GM18526 (cell line): ENCODE results near the gene UGGT2.

ENCODE experiments used
- POLR2A ChIP-seq: IDR thresholded peaks from 3 replicates; pipeline ENCODE4 v1.6.1; 2011; ENCODE audit not compliant: insufficient read length; ENCODE audit errors: extremely low read depth

The UGGT2 gene

DNA sequence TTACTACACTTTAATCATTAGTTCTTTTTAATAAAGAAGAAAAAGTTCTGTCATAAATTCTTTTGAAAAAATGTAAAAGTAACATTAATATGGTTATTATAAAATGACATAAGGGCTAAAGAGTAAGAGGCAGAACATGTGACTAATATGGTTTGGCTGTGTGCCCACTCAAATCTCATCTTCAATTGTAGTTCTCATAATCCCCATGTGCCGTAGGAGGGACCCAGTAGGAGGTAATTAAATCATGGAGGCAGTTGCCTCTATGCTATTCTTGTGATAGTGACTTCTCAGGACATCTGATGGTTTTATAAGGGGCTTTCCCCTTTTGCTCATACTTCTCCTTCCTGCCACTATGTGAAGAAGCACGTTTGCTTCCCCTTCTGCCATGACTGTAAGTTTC lies 104.5 kb downstream of the UGGT2 start:
- TF ChIP-seq POLR2A: no peak

DNA sequence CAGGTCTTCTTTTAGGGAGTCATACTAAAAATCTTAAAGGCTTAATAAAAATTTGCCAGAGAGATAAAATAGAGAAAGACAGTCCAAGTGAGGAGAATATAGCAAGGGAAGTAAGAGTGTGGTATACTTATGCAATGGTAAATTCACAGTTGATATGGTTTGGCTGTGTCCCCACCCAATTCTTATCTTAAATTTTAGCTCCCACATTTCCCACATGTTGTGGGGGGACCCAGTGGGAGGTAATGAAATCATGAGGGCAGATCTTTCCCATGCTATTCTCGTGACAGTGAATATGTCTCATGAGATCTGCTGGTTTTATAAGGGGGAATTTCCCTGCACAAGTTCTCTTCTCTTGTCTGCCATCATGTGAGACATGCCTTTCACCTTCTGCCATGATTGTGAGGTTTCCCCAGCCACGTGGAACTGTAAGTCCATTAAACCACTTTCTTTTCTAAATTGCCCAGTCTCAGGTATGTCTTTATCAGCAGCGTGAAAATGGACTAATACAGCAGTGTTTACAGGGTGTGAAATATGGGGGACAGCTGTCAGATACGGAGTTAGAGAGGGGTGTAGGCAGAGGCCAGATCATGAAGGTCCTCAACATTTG lies 115.4 kb downstream of the UGGT2 start:
- no peak for TF ChIP-seq POLR2A

- no peak for TF ChIP-seq POLR2A
Measured at GRCh38 chr13:95931300-95932025, 121.7 kb downstream of the UGGT2 start.

- no peak for TF ChIP-seq POLR2A
Measured at GRCh38 chr13:95929430-95929829, 123.8 kb downstream of the UGGT2 start.

- no peak for TF ChIP-seq POLR2A
Measured at GRCh38 chr13:95926231-95926630, 127.0 kb downstream of the UGGT2 start.

GRCh38 chr13:95924389-95924994 lies 128.7 kb downstream of the UGGT2 start:
- TF ChIP-seq POLR2A: no peak

DNA sequence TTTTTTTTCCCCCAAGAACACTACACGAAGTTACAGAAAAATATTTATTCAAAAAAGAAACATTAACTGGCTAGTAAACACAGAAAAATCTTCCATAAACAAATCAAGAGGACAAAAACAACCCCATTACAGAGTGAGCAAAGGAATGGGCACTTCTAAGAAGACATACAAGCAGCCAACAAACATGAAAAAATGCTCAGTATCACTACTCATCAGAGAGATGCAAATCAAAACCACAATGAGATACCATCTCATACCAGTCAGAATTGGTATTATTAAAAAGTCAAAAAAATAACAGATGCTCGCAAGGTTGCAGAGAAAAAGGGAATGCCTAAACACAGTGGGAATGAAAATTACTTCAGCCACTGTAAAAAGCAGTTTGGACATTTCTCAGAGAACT lies 131.7 kb downstream of the UGGT2 start:
- TF ChIP-seq POLR2A: no peak

GRCh38 chr13:95920485-95920884 lies 132.7 kb downstream of the UGGT2 start:
- TF ChIP-seq POLR2A: no peak

DNA sequence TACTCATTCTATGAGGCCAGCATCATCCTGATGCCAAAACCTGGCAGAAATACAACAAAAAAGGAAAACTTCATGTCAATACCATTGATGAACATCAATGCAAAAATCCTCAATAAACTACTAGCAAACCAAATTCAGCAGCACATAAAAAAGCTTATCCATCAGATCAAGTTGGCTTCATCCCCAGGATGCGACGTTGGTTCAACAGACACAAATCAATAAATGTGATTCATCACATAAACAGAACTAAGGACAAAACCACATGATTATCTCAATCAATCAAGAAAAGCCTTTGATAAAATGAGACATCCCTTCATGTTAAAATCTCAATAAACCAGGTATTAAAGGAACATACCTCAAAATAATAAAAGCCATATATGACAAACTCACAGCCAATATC lies 134.3 kb downstream of the UGGT2 start:
- TF ChIP-seq POLR2A: no peak

- TF ChIP-seq POLR2A: no peak
Measured at GRCh38 chr13:95914991-95915501, 138.2 kb downstream of the UGGT2 start.

DNA sequence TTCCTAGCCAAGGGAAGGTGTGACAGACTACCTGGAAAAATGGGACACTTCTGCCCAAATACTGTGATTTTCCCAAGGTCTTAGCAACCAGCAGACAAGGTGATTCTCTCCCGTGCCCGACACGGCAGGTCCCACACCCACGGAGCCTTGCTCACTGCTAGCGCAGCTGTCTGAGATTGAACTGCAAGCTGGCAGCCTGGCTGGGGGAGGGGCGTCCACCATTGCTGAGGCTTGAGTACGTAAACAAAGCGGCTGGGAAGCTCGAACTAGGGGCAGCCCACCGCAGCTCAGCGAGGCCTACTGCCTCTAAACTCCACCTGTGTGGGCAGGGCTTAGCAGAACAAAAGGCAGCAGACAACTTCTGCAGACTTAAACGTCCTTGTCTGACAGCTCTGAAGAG lies 146.2 kb downstream of the UGGT2 start:
- no peak for TF ChIP-seq POLR2A

DNA sequence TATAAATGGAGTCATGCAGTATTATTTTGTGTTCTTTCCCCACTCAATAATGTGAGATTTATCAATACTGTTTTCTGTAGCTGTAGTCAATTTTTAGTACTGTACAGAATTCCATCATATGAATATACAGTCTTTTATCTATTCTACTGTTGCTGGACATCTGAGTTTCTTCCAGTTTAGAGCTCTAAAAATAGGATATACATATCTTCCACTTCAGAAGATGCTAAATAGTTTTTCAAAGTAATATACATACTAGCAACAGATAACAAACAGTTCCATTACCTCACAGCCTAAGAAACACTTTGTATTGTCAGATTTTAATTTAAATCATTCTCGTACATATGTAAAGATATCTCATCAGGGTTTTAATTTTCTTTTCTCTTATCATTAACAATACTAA lies 149.6 kb downstream of the UGGT2 start:
- no peak for TF ChIP-seq POLR2A

- TF ChIP-seq POLR2A: no peak
Measured at GRCh38 chr13:95902741-95903140, 150.5 kb downstream of the UGGT2 start.

GRCh38 chr13:95898256-95898655 lies 154.9 kb downstream of the UGGT2 start:
- no peak for TF ChIP-seq POLR2A

DNA sequence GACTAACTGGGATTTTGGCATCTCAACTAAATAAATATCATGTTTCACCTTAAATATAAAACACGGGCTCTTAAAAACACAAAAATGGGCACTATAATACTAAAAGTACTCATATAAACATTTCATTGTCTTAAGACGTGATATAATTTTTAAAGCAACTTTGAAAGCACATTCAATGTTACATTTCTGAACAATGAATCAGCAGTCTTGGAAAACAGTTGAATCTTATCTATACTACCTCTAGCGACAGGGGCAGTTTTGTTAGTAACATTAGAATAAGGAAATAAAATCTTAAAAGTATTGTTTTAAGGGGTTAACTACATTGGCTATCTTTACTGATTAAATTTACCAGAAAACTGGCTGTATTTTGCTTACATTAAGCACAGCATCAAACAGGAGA lies 156.9 kb downstream of the UGGT2 start:
- TF ChIP-seq POLR2A: no peak

GRCh38 chr13:95893861-95894260 lies 159.3 kb downstream of the UGGT2 start:
- TF ChIP-seq POLR2A: no peak
